Transverse colon (tissue), 4 donors: ENCODE measurements around the gene ASB8.

Experiments
- CTCF ChIP-seq, 5 experiments: fragments of 200-600 bp in 3 of 5; fragments of 450-650 bp in 2 of 5; sonication (generic) in 3 of 5; IDR thresholded peaks; 1 replicate in 2 of 5; 2 replicates in 3 of 5; pipeline ENCODE4 v1.5.1; 2016 to 2017; ENCODE audit warnings: antibody characterized with exemption in 5 of 5, inconsistent platforms in 3 of 5, mild to moderate bottlenecking in 2 of 5, moderate library complexity in 1 of 5
- EP300 ChIP-seq: sonication (generic); formaldehyde crosslinking; IDR thresholded peaks from one replicate; pipeline ENCODE4 v1.6.1; 2017; ENCODE audit warnings: antibody characterized with exemption, low read depth
- POLR2A ChIP-seq: fragments of 450-650 bp; IDR thresholded peaks from one replicate; pipeline ENCODE4 v1.6.1; 2016; ENCODE audit warnings: antibody characterized with exemption, mild to moderate bottlenecking, moderate library complexity
- POLR2AphosphoS5 ChIP-seq, 3 donors: sonication (generic); formaldehyde crosslinking; IDR thresholded peaks; one replicate each; pipeline ENCODE4 v1.6.1; 2016; ENCODE audit warnings: antibody characterized with exemption in 3 of 3

- no peak for TF ChIP-seq CTCF (IDR thresholded peaks at IDR 0.05)
- TF ChIP-seq POLR2AphosphoS5 (IDR thresholded peaks at IDR 0.05): no peak
- no peak for TF ChIP-seq EP300
- TF ChIP-seq POLR2A: no peak
Measured at GRCh38 chr12:48203192-48203591, 45.9 kb upstream of the ASB8 start, which contains the start of gene OR10AD1.
